Breast epithelium (tissue), 3 donors: ENCODE data around the gene GRIA4.

ENCODE experiments used
- CTCF ChIP-seq, 3 donors: fragments of 450-650 bp; IDR thresholded peaks; one replicate each; pipeline ENCODE4 v1.5.1; 2016 to 2017; ENCODE audit warnings: antibody characterized with exemption in 3 of 3, mild to moderate bottlenecking in 3 of 3, moderate library complexity in 3 of 3
- POLR2A ChIP-seq: fragments of 450-650 bp; IDR thresholded peaks from one replicate; pipeline ENCODE4 v1.6.1; 2016; ENCODE audit warnings: antibody characterized with exemption, mild to moderate bottlenecking, moderate library complexity
- POLR2AphosphoS5 ChIP-seq, 3 donors: sonication (generic); formaldehyde crosslinking; IDR thresholded peaks; one replicate each; pipeline ENCODE4 v1.6.1; 2017; ENCODE audit warnings: antibody characterized with exemption in 3 of 3

- TF ChIP-seq POLR2A (no peak), CTCF (IDR thresholded peaks at IDR 0.05) (no peak), POLR2AphosphoS5 (IDR thresholded peaks at IDR 0.05) (no peak)
Measured at GRCh38 chr11:105648762-105649161, 38.9 kb downstream of the GRIA4 start.
